ENCODE data around the gene FSHR.

- no peak for TF ChIP-seq CTCF (conservative IDR thresholded peaks at IDR 0.05)
- TF ChIP-seq EZH2 (IDR thresholded peaks at IDR 0.05; ENCODE audit: low read depth) = no peak
These were observed 216.1 kb downstream of the FSHR start for GRCh38 chr2:48938231-48938630.

Data from PC-9 (cell line).